GM23248 (cell line): ENCODE results near the gene COX8C.

Source experiments
- EZH2 ChIP-seq: fragments of 200-600 bp; sonication (generic); IDR thresholded peaks from 2 replicates; pipeline ENCODE4 v1.6.1; 2018; ENCODE audit warnings: antibody characterized with exemption, mild to moderate bottlenecking; ENCODE audit not compliant: insufficient read depth, poor library complexity, severe bottlenecking
- EZH2phosphoT487 ChIP-seq: fragments of 200-600 bp; sonication (generic); IDR thresholded peaks from 2 replicates; pipeline ENCODE4 v1.6.1; 2018; ENCODE audit warnings: antibody characterized with exemption, moderate library complexity, mild to moderate bottlenecking, low read depth; ENCODE audit not compliant: insufficient read depth

DNA sequence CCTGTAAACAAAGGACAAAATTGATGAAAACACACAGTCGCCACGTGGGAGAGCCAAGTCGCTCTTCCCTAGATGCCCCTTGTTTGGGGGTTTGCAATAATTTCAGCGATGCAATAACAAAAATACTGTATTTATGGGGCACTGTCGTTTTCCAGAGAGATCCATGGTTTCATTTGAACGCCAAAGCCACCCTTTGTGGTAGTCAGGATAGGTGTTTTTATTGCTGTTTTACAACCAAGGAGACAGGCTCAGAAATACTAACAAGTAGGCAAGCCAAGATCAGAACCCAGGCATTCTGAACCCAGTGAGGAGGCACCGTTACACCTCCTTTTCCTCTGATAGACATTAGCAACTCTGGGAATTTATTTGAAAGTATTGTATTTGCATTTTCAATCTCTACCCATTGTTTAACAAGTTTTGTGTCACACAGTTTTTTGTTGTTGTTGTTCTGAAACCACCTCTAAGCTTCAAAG, 13.3 kb upstream of the COX8C start:
- no peak for TF ChIP-seq EZH2phosphoT487
- no peak for TF ChIP-seq EZH2
